Measurements from ENCODE around the gene CHAF1A. TPM values are rescaled to one million over a fixed set of nuclear protein-coding genes. Genes with fewer than 3 reads are reported as not detected.

CHAF1A gene
- 6.3 TPM for total RNA-seq

DNA sequence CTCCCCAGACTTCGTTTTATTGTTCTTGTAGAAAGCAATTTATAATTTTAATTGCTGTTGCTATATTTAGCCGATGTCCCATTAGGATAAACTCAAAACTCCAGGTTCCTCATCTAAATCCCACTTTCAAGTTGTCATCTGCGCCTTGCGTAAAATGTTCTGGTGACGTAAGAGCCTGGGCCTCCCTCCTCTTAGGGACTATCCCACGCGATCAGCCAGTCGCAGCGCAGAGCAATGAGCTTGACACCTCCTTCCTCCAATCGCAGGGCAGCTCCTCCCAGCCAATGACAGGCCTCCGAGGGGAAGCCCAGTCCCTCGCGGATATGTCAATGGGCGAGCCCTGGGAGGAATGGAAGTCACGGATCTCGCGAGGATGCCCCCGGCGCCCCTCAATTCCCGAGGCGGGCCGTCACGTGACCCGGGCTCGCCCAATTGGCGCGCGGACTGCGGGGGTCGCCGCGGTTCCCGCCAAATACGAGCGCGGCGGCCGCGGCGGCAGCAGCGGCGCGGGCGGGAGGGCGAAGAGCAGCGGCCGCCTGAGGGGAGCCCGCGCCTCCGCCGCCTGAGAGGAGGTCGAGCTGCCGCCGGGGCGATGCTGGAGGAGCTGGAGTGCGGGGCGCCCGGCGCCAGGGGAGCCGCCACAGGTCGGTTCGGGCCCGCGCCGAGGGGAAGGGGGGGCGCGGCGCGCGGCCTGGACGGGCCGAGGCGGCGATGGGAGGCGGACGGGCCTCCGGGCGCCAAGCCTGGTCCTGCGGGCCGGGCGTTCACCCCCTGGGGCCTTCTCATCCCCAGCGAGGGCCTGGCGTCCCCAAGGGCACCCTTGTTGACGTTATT, at the start of gene CHAF1A:
Gene CHAF1A, plus strand, starts transcription at position 470 of the 834 bp plus-strand sequence. Its CDS starts 123 bp downstream, at position 593.
- Histone ChIP-seq H3K27ac (ENCODE audit: low read depth, low read length) (peak within 1 kb of the TSS; percentile 86), H3K4me1 (ENCODE audit: control insufficient read depth in 3 of 3, insufficient read depth in 3 of 3, low read length in 3 of 3) (peaks cover 31 to 45% (median 35%) of the 10 kb centered on the region in 3 donors), H3K4me3 (ENCODE audit: low read length in 3 of 3) (peak within 1 kb of the TSS; percentile 76 to 87 (median 85)), H3K36me3 (ENCODE audit: control insufficient read depth in 3 of 3, insufficient read depth in 3 of 3, low read length in 3 of 3) (no peaks in the 10 kb centered on the region), H3K9me3 (ENCODE audit: control insufficient read depth in 3 of 3, low read length in 3 of 3) (no peaks in the 10 kb centered on the region), H3K9ac (ENCODE audit: low read depth in 1 of 3, low read length in 3 of 3) (peak within 1 kb of the TSS; percentile 77 to 90 (median 79)), H3K27me3 (ENCODE audit: control insufficient read depth in 3 of 3, insufficient read depth in 3 of 3, low read length in 3 of 3) (no peaks in the 10 kb centered on the region)

- H3K36me3 ChIP-seq (ENCODE audit: control insufficient read depth in 3 of 3, insufficient read depth in 3 of 3, low read length in 3 of 3): no peaks in the 10 kb centered on the region
Observed at GRCh38 chr19:4352701-4353121, 49.7 kb upstream of the CHAF1A start.

GRCh38 chr19:4354282-4354681, 48.2 kb upstream of the CHAF1A start:
- H3K9ac ChIP-seq (ENCODE audit: low read depth in 1 of 3, low read length in 3 of 3): no peak overlapping the region
- H3K4me1 ChIP-seq (ENCODE audit: control insufficient read depth in 3 of 3, insufficient read depth in 3 of 3, low read length in 3 of 3): peaks cover 0 to 4% (median 0%) of the 10 kb centered on the region in 3 donors
- H3K9me3 ChIP-seq (ENCODE audit: control insufficient read depth in 3 of 3, low read length in 3 of 3): no peaks in the 10 kb centered on the region
- H3K4me3 ChIP-seq (ENCODE audit: low read length in 3 of 3): no peak overlapping the region
- H3K27ac ChIP-seq (ENCODE audit: low read depth, low read length): no peak overlapping the region
- H3K36me3 ChIP-seq (ENCODE audit: control insufficient read depth in 3 of 3, insufficient read depth in 3 of 3, low read length in 3 of 3): peaks cover 0 to 3% (median 0%) of the 10 kb centered on the region in 3 donors
- H3K27me3 ChIP-seq (ENCODE audit: control insufficient read depth in 3 of 3, insufficient read depth in 3 of 3, low read length in 3 of 3): no peaks in the 10 kb centered on the region

More at GRCh38 chr19:4352701-4353121, 49.7 kb upstream of the CHAF1A start:
- no peak overlapping the region for H3K9ac ChIP-seq (ENCODE audit: low read depth in 1 of 3, low read length in 3 of 3)
- no peaks in the 10 kb centered on the region for H3K27me3 ChIP-seq (ENCODE audit: control insufficient read depth in 3 of 3, insufficient read depth in 3 of 3, low read length in 3 of 3)
- peaks cover 0 to 4% (median 0%) of the 10 kb centered on the region in 3 donors for H3K4me1 ChIP-seq (ENCODE audit: control insufficient read depth in 3 of 3, insufficient read depth in 3 of 3, low read length in 3 of 3)
- no peak overlapping the region for H3K4me3 ChIP-seq (ENCODE audit: low read length in 3 of 3)
- H3K9me3 ChIP-seq (ENCODE audit: control insufficient read depth in 3 of 3, low read length in 3 of 3): no peaks in the 10 kb centered on the region
- H3K27ac ChIP-seq (ENCODE audit: low read depth, low read length): no peak overlapping the region

- Histone ChIP-seq H3K27me3 (ENCODE audit: control insufficient read depth in 3 of 3, insufficient read depth in 3 of 3, low read length in 3 of 3) (no peaks in the 10 kb centered on the region), H3K4me3 (ENCODE audit: low read length in 3 of 3) (no peak overlapping the region), H3K4me1 (ENCODE audit: control insufficient read depth in 3 of 3, insufficient read depth in 3 of 3, low read length in 3 of 3) (peaks cover 0 to 4% (median 0%) of the 10 kb centered on the region in 3 donors), H3K27ac (ENCODE audit: low read depth, low read length) (no peak overlapping the region), H3K9ac (ENCODE audit: low read depth in 1 of 3, low read length in 3 of 3) (no peak overlapping the region), H3K36me3 (ENCODE audit: control insufficient read depth in 3 of 3, insufficient read depth in 3 of 3, low read length in 3 of 3) (peaks cover under 1 to 9% (median 5%) of the 10 kb centered on the region in 3 donors), H3K9me3 (ENCODE audit: control insufficient read depth in 3 of 3, low read length in 3 of 3) (no peaks in the 10 kb centered on the region)
Observed at GRCh38 chr19:4354897-4355296, 47.5 kb upstream of the CHAF1A start.

- Histone ChIP-seq H3K36me3 (ENCODE audit: control insufficient read depth in 3 of 3, insufficient read depth in 3 of 3, low read length in 3 of 3) (peaks cover 12 to 16% (median 14%) of the 10 kb centered on the region in 3 donors), H3K27me3 (ENCODE audit: control insufficient read depth in 3 of 3, insufficient read depth in 3 of 3, low read length in 3 of 3) (no peaks in the 10 kb centered on the region), H3K4me1 (ENCODE audit: control insufficient read depth in 3 of 3, insufficient read depth in 3 of 3, low read length in 3 of 3) (no peaks in the 10 kb centered on the region), H3K9me3 (ENCODE audit: control insufficient read depth in 3 of 3, low read length in 3 of 3) (no peaks in the 10 kb centered on the region), H3K4me3 (ENCODE audit: low read length in 3 of 3) (no peak overlapping the region), H3K9ac (ENCODE audit: low read depth in 1 of 3, low read length in 3 of 3) (no peak overlapping the region), H3K27ac (ENCODE audit: low read depth, low read length) (no peak overlapping the region)
Observed at GRCh38 chr19:4357095-4357797, 45.2 kb upstream of the CHAF1A start.

- no peaks in the 10 kb centered on the region for H3K27me3 ChIP-seq (ENCODE audit: control insufficient read depth in 3 of 3, insufficient read depth in 3 of 3, low read length in 3 of 3)
- H3K4me3 ChIP-seq (ENCODE audit: low read length in 3 of 3): no peak overlapping the region
- peaks cover 19 to 22% (median 21%) of the 10 kb centered on the region in 3 donors for H3K36me3 ChIP-seq (ENCODE audit: control insufficient read depth in 3 of 3, insufficient read depth in 3 of 3, low read length in 3 of 3)
- no peak overlapping the region for H3K27ac ChIP-seq (ENCODE audit: low read depth, low read length)
- H3K9ac ChIP-seq (ENCODE audit: low read depth in 1 of 3, low read length in 3 of 3): no peak overlapping the region
- H3K9me3 ChIP-seq (ENCODE audit: control insufficient read depth in 3 of 3, low read length in 3 of 3): no peaks in the 10 kb centered on the region
- H3K4me1 ChIP-seq (ENCODE audit: control insufficient read depth in 3 of 3, insufficient read depth in 3 of 3, low read length in 3 of 3): no peaks in the 10 kb centered on the region
Observed at GRCh38 chr19:4357921-4358326, 44.5 kb upstream of the CHAF1A start.

GRCh38 chr19:4358709-4359626, 43.5 kb upstream of the CHAF1A start:
- Histone ChIP-seq H3K4me1 (ENCODE audit: control insufficient read depth in 3 of 3, insufficient read depth in 3 of 3, low read length in 3 of 3) (no peaks in the 10 kb centered on the region), H3K4me3 (ENCODE audit: low read length in 3 of 3) (no peak overlapping the region), H3K9ac (ENCODE audit: low read depth in 1 of 3, low read length in 3 of 3) (no peak overlapping the region), H3K9me3 (ENCODE audit: control insufficient read depth in 3 of 3, low read length in 3 of 3) (no peaks in the 10 kb centered on the region), H3K27ac (ENCODE audit: low read depth, low read length) (no peak overlapping the region), H3K36me3 (ENCODE audit: control insufficient read depth in 3 of 3, insufficient read depth in 3 of 3, low read length in 3 of 3) (peaks cover 26 to 32% (median 29%) of the 10 kb centered on the region in 3 donors), H3K27me3 (ENCODE audit: control insufficient read depth in 3 of 3, insufficient read depth in 3 of 3, low read length in 3 of 3) (no peaks in the 10 kb centered on the region)

DNA sequence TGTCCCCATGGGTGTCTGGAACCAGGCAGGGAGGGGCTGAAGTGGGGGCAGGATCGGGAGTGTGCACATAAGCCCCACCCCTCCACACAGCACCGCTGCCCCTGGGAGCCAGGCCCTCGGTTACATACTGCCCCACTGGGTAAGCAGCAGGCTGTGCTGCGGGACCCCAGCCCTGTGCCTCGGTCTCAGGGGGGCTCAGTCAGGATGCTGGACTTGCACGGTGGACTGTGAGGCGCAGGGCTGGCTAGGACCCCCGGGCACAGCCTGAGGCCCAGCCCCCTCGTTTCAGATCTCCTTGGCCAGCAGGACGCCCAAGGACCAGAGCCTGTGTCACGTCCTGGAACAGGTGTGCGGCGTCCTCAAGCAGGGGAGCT, 42.8 kb upstream of the CHAF1A start:
- Histone ChIP-seq H3K4me3 (ENCODE audit: low read length in 3 of 3) (no peak overlapping the region), H3K4me1 (ENCODE audit: control insufficient read depth in 3 of 3, insufficient read depth in 3 of 3, low read length in 3 of 3) (no peaks in the 10 kb centered on the region), H3K9me3 (ENCODE audit: control insufficient read depth in 3 of 3, low read length in 3 of 3) (no peaks in the 10 kb centered on the region), H3K36me3 (ENCODE audit: control insufficient read depth in 3 of 3, insufficient read depth in 3 of 3, low read length in 3 of 3) (peaks cover 28 to 35% (median 33%) of the 10 kb centered on the region in 3 donors), H3K27ac (ENCODE audit: low read depth, low read length) (no peak overlapping the region), H3K27me3 (ENCODE audit: control insufficient read depth in 3 of 3, insufficient read depth in 3 of 3, low read length in 3 of 3) (no peaks in the 10 kb centered on the region), H3K9ac (ENCODE audit: low read depth in 1 of 3, low read length in 3 of 3) (no peak overlapping the region)

GRCh38 chr19:4360081-4360569, 42.3 kb upstream of the CHAF1A start:
- Histone ChIP-seq H3K9me3 (ENCODE audit: control insufficient read depth in 3 of 3, low read length in 3 of 3) (no peaks in the 10 kb centered on the region), H3K27me3 (ENCODE audit: control insufficient read depth in 3 of 3, insufficient read depth in 3 of 3, low read length in 3 of 3) (no peaks in the 10 kb centered on the region), H3K9ac (ENCODE audit: low read depth in 1 of 3, low read length in 3 of 3) (no peak overlapping the region), H3K4me1 (ENCODE audit: control insufficient read depth in 3 of 3, insufficient read depth in 3 of 3, low read length in 3 of 3) (no peaks in the 10 kb centered on the region), H3K4me3 (ENCODE audit: low read length in 3 of 3) (no peak overlapping the region), H3K27ac (ENCODE audit: low read depth, low read length) (no peak overlapping the region), H3K36me3 (ENCODE audit: control insufficient read depth in 3 of 3, insufficient read depth in 3 of 3, low read length in 3 of 3) (peaks cover 29 to 37% (median 35%) of the 10 kb centered on the region in 3 donors)
